HG02759 (cell line): Measurements from ENCODE around the gene BAIAP2.
"Not testable (repeated sequence)": the region's sequence is repeated elsewhere in the genome, so short reads cannot be mapped to it uniquely, and the experiment has no call there.

Experiments used
- ATAC-seq: cut with Tn5 transposase; IDR thresholded peaks from one replicate; pipeline ENCODE4 v1.9.1; 2021; ENCODE audit warnings: mild to moderate bottlenecking, moderate library complexity; ENCODE audit not compliant: unreplicated experiment

The BAIAP2 gene

GRCh38 chr17:81132770-81133723, 98.1 kb downstream of the BAIAP2 start:
- ATAC-seq = no peak

DNA sequence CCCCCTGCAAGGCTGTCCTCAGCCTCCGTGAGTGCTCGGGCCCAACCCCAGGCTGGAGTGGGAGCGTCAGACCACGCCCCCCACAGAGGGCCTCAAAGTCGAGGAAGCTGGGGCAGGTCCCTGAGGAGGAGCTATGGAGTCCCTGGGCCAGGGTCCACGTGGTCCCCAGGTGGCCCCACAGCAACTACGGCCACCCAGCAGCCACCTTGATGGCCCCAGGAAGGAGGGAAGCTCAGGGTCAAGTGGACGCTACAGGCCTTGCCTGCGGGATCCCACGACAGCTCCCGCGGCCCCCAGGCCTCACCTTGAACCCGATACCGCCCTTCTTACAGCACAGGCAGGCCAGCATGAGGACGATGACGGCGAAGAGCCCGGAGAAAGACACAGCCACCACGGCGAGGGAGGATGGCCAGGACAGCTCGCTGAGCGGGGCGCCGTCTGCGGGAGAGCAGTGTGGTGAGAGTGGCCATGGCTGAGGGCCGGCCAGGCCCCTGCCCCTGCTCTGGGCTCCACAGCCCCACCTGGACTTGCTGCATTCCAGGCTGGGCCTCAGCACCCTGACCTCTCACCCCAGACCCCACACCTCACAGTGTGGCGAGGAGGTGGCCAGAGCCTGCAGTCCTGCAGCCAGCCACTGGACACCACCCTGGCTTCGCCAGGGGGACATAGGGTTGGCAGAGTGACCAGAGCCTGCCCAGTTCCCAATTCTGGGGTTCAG, 99.3 kb downstream of the BAIAP2 start:
- no peak for ATAC-seq

DNA sequence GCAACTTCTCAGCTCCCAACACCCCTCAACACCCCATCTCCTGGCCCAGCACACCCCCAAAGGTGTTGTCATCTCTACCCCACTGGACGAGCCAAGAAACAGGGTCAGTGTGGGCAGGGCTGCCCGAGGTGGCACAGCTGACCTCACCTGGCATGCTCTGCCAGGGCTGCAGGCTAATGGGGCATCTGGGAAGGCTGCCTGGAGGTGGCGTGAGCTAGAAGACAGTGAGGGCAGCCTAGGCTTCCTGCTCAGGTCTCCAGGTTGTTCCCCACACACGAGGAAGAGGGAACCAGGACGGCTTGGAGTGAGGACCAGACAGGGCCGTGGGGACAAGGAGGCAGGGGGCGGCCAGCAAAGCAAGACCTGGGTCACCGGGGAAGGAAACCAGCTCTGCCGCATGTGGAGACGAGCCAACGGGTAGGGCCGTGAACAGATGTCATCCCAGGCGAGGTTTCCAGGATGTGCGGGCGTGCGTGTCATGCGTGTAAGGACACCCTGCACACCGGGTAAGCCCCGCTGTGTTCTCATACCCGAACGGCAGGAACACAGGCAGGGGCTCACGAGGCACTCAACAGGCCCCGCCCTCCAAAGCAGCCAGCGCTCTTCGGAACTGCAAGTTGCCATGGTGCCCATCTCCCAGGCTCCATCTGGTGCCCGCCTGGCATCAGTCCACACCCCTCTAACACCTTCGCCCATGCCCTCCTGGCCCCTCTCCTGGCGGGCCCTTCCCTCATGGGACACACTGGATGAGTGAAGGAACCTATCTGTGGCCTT, 100.7 kb downstream of the BAIAP2 start:
- ATAC-seq = no peak

DNA sequence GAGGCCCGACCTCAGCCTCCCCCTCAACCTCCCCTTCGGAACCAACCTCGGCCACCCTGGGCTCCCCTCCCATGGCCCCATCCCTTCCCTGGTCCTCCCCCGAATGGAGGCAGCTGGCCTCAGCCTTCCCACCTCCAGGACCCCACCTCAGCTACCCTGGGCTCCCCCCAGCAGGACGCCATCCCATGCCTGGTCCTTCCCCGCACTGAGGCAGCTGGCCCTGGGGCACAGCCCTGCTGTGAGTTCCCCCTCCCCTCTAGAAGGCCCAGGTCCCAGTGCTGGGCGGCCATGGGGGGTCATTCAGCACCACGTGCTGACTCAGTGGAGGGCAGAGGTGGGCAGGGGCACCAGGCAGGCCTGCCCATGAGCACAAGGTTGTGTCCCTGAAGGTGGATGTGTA, 101.4 kb downstream of the BAIAP2 start:
- no peak for ATAC-seq

GRCh38 chr17:81137248-81137647, 102.3 kb downstream of the BAIAP2 start:
- no peak for ATAC-seq

DNA sequence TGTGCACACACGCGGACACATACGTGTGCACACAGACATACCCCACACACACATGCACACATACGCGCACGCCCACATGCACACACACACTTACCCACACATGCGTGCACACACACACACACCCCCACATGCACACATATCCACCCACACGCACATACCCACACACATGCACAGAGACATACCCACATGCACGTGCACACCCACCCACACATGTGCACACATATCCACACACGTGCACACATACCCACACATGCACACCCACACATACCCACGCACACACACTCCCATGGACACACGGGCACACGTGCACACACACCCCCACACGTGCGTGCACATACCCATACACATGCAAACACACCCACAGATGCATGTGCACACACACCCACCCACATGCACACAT, 103.1 kb downstream of the BAIAP2 start:
- ATAC-seq = no peak

DNA sequence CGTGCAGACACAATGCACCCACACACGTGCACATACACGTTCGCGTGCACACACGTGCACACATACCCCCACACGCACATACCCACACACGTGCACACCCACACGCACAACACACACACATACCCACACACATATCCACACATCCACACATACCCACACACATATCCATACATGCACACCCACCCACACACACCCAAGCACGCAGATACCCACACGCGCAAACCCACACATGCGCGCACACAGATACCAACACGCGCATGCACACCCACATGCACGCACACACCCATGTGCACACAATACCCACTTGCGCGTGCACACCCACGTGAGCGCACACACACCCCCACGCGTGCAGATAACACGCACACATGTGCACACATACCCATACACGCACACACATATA, 103.5 kb downstream of the BAIAP2 start:
- ATAC-seq = no peak

GRCh38 chr17:81139428-81139827, 104.5 kb downstream of the BAIAP2 start:
- ATAC-seq = no peak

DNA sequence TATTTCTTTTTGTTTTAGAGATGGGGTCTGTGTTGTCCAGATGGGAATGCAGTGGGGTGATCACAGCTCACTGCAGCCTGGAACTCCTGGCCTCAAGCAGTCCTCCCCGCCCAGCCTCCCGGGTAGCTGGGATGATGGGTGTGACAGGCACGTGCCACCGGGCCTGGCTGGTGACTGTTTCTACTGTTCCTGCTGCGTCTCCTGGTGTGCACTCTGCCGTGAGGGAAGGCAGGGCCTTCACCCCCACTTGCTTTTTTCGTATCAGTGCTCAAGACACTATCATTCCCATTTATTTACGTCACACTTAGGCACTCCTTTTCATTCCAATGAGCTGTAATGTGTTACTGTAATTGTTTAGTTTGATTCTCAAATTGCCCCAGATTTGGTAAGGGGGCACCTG, 105.1 kb downstream of the BAIAP2 start:
- ATAC-seq = no peak

DNA sequence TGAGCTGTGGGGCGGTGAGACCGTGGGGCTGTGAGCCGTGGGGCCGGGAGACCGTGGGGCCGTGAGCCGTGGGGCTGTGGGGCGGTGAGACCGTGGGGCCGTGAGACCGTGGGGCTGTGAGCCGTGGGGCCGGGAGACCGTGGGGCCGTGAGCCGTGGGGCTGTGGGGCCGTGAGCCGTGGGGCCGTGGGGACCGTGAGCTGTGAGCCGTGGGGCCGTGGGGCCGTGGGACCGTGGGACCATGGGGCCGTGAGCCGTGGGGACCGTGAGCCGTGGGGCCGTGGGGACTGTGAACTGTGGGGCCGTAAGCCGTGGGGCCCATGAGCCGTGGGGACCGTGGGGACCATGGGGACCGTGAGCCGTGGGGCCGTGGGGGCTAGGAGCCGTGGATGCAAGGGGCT, 105.7 kb downstream of the BAIAP2 start:
- ATAC-seq = no peak

DNA sequence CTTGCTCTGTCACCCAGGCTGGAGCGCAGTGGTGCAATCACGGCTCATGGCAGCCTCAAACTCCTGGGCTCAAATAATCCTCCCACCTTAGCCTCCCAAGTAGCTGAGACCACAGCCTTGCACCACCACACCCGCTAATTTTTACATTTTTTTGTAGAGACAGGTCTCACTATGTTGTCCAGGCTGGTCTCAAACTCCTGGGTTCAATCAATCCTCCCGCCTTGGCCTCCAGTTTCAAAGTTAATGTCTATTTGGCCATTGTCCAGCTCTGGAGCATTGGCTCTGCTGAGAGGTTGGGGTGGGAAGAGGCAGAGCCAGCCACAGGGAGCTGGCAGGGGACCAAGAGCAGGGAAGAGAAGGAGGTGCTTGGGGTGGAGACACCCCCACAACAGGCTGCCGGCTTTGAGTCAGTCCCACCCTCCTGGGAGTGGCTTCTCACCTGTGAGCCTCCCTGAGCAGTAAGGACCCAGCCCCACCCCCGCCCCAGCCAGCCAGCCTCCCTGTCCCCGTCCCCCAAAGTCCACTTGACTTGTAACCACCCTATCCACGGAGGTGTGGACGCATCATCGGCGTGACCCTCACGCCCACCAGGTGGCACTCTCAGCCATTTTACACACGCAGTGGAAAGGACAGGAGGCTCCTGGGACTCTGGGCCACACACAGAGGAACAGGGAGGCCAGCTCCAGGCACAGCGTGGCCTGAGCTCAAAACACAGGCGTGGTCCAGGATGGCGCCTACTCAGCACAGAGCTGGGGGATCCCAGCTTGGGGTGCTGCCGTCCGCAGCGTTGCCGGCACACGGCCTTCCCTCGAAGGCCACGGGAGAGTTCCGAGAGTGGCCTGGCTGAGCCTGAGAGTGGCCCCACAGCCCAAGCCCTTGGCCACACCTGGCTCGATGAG, 107.6 kb downstream of the BAIAP2 start:
- no peak for ATAC-seq

GRCh38 chr17:81143200-81143527, 108.2 kb downstream of the BAIAP2 start:
- no peak for ATAC-seq

DNA sequence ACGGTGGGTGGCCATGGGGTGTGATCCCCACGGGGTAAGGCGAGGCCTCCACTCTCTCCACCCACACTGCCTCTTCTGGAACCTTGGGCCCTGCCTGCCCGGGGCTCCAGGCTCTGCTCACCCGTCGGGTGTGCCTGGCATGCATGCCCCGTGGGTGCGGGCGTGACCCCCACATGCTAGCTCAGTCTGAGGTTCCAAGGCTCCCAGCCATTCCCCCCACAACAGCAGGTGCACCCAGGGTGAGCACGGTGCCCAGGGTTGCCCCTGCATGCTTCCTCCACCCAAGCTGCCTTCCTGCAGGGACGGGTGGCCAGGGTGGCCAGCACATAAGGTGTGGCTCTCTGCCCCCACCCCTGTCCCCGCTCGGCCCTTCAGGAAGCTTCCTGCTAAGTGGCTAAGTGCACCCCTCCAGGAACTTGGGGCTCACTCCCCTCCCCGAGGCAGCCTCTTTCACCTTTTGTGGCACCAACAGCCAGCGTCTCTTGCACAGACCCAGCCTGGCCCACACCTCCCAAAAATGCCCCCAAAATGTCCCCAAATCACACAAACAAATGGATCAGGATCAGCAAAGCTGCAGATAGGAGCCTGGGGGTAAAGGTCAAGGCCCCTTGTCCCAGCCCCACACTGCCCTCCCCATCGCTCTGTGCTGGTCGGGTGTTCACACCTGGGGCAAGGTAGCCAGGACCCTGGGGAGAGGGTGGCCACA, 108.9 kb downstream of the BAIAP2 start:
- no peak for ATAC-seq

GRCh38 chr17:81144423-81144781, 109.5 kb downstream of the BAIAP2 start:
- ATAC-seq = no peak

GRCh38 chr17:81146208-81146607, 111.3 kb downstream of the BAIAP2 start:
- not testable (repeated sequence) for ATAC-seq

DNA sequence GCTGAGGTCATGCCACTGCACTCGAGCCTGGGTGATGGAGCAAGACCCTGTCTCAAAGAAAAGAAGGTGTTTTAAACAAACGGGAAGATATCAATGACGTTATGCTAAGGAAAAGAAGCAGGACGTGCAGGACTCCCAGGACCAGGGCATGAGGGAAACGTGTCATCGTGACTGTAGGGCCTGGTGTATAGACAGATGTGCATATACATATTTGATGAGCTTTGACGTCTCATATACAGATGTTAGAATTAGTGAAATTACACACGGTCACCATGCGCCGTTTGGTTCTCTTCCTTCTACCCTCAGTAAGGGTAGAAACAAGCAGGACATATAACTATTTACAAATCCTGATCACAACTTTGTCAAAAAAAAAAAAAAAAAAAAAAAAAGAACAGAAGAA, 112.8 kb downstream of the BAIAP2 start:
- ATAC-seq = no peak

DNA sequence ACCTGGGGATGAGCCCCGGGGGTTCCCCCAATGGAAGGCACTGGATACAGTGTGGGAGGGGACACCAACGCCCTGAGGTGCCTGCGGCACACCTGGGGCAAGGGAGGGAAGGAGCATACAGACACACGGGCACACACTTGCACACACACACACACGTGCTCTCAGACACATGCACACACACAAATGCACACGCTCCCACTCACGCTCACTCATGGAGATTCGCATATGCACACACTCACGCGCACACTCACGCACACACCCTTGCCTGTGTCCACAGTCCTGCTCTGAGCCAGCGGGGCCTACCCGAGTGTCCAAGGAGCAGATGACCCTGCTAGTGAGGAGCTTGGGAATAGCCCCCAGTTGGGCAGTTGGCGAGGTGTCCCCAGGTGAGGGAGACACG, 113.6 kb downstream of the BAIAP2 start:
- no peak for ATAC-seq

- no peak for ATAC-seq
These were observed 114.1 kb downstream of the BAIAP2 start for GRCh38 chr17:81148986-81149533.

DNA sequence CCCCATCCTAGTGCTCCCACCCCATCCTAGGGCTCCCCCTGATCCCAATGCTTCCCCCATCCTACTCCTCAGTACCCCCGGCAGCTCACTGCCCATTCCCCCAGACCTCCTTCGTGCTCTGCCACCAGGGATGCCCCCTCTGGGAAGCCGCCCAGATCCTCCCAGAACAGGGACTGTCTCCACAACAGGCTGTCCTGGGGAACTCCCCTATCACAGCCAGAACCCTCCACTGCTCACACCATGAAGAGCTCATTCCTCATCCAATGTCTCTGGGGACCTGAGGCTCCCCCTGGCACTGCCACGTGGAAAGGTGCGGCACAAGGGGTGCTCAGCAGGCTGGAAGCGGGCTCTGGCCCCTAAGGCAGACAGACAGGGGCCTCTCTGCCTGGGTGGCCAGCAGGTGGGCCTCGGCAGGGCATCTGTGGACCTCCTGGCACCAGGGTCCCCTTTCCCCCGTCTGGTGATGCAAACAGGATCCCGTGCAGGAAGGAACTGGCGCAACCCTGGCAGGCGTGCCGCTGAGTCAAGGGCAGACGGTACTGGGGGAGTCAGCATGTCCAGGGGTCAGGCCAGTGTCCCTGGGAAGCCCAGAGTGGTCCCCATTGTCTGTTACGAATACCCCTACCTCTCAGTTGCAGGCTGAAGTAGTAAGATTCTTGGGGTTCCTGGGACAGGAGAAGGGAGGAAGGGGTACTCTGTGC, 115.6 kb downstream of the BAIAP2 start:
- ATAC-seq = no peak
